Fibroblast of pulmonary artery (primary cell): Measurements from ENCODE around the gene PRDX2.
"Not testable (repeated sequence)": the region's sequence is repeated elsewhere in the genome, so short reads cannot be mapped to it uniquely, and the experiment has no call there.

Source experiments
- DNase-seq: peaks from one replicate; pipeline ENCODE4 v3.0.0-alpha.2; 2010; ENCODE audit warnings: low read depth
- H3K4me3 ChIP-seq: replicated peaks from 2 replicates; pipeline ENCODE4 v1.5.1; 2011; ENCODE audit warnings: low read depth, mild to moderate bottlenecking, control low read depth, low read length, moderate library complexity
- TF ChIP-seq, protein P1 (sequence below): IDR thresholded peaks from 2 replicates; pipeline ENCODE4 v1.5.1; 2011; ENCODE audit warnings: mild to moderate bottlenecking, control low read depth, low read length, inconsistent platforms; ENCODE audit errors: missing control alignments

Gene PRDX2

DNA sequence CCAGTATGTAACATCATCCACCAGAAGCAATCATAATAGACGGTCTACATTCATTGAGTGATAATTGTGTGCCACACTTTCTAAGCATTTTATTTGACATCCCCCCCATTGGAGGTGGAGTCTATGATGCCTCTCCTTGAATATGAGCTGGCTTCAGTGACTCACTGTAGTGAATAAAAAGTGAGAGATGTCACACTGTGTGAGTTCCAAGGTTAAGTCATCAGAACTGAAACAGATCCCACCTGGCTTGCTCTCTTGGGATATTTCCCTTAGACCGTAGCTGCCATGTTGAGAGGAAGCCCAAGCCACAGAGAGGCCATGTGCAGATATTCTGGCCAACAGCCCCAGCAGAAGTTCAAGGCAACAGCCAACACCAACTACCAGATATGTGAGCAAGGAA, 20.2 kb upstream of the PRDX2 start:
- TF ChIP-seq, protein P1, sequence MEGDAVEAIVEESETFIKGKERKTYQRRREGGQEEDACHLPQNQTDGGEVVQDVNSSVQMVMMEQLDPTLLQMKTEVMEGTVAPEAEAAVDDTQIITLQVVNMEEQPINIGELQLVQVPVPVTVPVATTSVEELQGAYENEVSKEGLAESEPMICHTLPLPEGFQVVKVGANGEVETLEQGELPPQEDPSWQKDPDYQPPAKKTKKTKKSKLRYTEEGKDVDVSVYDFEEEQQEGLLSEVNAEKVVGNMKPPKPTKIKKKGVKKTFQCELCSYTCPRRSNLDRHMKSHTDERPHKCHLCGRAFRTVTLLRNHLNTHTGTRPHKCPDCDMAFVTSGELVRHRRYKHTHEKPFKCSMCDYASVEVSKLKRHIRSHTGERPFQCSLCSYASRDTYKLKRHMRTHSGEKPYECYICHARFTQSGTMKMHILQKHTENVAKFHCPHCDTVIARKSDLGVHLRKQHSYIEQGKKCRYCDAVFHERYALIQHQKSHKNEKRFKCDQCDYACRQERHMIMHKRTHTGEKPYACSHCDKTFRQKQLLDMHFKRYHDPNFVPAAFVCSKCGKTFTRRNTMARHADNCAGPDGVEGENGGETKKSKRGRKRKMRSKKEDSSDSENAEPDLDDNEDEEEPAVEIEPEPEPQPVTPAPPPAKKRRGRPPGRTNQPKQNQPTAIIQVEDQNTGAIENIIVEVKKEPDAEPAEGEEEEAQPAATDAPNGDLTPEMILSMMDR = no peak
- no peak for DNase-seq
- no peak overlapping the region for H3K4me3 ChIP-seq

DNA sequence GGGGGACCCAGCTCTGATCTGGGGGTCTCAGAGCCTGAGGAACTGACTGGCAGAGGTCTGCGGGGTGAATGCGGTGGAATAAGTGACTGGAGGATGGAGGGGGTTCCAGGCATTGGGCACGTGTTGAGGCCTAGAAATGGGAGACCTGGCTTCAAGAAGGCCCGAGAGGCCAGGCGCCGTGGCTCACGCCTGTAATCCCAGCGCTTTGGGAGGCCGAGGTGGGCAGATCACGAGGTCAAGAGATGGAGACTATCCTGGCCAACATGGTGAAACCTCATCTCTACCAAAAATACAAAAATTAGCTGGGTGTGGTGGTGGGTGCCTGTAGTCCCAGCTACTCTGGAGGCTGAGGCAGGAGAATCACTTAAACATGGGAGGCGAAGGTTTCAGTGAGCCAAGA, 16.2 kb upstream of the PRDX2 start:
- H3K4me3 ChIP-seq, DNase-seq: not testable (repeated sequence)

- not testable (repeated sequence) for H3K4me3 ChIP-seq, DNase-seq
These were observed 15.6 kb upstream of the PRDX2 start for GRCh38 chr19:12817188-12817587.

DNA sequence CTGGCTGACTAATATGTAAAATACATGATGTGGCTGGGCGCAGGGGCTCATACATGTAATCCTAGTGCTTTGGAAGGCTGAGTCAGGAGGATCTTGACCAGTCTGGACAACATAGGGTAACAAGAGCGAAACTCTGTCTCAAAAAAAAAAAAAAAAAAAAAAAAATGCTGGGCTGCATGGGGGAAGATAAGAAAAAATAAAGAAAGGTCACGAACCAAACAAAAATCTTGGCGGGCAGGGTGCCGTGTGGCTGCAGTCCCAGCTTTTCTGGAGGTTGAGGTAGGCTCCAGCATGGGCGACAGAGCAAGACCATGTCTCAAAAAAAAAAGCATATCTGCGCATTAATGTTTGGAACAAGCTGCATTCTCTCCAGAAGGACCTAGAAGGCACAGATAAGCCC, 13.5 kb upstream of the PRDX2 start:
- no peak for DNase-seq
- TF ChIP-seq, protein P1 = no peak
- no peak overlapping the region for H3K4me3 ChIP-seq

- TF ChIP-seq, protein P1 = no peak
- H3K4me3 ChIP-seq = peak within 1 kb of the TSS; percentile 75
- peak; percentile 93 for DNase-seq
These were observed 4.9 kb upstream of the PRDX2 start, which contains the start of gene RNASEH2A for GRCh38 chr19:12806242-12807081. Gene RNASEH2A (plus strand): TSS chr19:12806584. CDS start chr19:12806674, 90 bp downstream.

- TF ChIP-seq, protein P1 = no peak
- DNase-seq = no peak
- no peak overlapping the region for H3K4me3 ChIP-seq
These were observed 2.5 kb upstream of the PRDX2 start for GRCh38 chr19:12804051-12804450.

DNA sequence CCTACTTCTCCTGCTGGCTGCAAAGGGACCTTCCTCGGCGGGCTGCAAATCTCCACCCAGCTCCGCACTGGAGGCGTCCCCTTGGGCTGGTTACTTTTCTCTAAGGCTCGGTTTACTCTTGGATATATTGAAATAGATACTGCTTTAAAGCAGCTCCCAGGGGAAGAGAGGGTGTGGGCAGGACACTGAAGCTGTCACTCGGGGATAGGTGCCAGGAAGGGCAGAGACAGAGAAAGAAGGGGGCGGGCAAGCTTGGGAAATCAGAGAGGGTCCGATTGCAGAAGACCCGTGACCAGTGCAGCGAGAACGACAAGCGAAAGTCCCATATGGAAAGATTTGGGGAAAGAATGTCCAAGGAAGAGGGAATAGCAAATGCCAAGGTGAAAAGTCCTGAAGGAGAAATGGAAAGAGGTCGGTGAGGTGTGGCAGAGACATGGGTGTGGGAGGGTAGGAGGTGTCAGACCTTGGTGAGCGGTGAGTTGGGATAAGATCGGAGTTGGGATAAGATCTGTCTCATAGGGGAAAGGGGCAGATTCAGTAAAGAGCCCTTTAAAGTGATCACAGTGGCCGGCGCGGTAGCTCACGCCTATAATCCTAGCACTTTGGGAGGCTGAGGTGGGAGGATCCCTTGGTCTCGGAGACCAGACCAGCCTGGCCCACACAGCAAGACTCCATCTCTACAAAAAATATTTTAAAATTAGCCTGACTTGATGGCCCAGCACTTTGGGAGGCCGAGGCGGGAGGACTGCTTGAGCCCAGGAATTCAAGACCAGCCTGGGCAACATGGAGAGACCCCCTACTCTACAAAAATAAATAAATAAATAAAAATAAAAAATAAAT, 887 bp upstream of the PRDX2 start:
- TF ChIP-seq, protein P1 = peak; percentile 4
- H3K4me3 ChIP-seq = peak overlapping the region; percentile 86
- DNase-seq = peak; percentile 14
